GM19025 (cell line): ENCODE results near the gene COL19A1.

ENCODE experiments used
- ATAC-seq: cut with Tn5 transposase; IDR thresholded peaks from one replicate; pipeline ENCODE4 v1.9.1; 2021; ENCODE audit warnings: mild to moderate bottlenecking, low read depth, moderate library complexity; ENCODE audit not compliant: unreplicated experiment

COL19A1 gene

DNA sequence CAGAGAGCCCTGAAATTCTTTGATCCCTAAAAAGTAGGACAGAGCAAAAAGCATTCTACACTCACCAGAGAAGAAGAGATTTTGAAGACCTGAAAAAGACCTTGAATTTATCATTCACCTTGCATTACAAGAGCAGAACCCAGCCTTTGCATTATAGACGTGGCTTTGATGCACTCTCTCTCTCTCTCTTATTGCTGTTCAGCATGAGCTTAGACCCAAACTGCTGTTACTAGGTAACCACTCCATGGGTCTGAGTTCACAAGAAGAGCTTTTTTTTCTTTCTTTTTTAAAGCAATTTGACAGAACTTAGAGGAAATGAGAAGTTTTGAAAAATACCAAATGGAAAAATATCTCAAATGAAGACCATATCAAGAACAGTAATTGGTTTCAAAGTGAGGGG is 392.1 kb downstream of the COL19A1 start:
- ATAC-seq, result no peak
